HCT116 (cell line): ENCODE results near the gene PRSS33. TPM values are rescaled to one million over a fixed set of nuclear protein-coding genes. Genes with fewer than 3 reads are reported as not detected.

Experiments used
- ATAC-seq: fragments of 200-7000 bp; cut with Tn5 transposase; 2 replicates; pipeline ENCODE4 v1.9.1; 2020; ENCODE audit warnings: mild to moderate bottlenecking, moderate library complexity
- BruUV-seq: library from RNA; stranded (reverse); fragments of 400-500 nt; replicated peaks from 2 replicates; lab custom pipeline; 2021; lab: Mats Ljungman, UMichigan
- CTCF ChIA-PET: fragments of 300-600 bp; sonication (Branson Sonifier 250); formaldehyde crosslinking; loops from one replicate; lab custom pipeline; 2021; ENCODE audit warnings: antibody characterized with exemption; lab: Charles Lee
- POLR2A ChIA-PET: fragments of 300-600, 350-600 bp; sonication (Branson Sonifier 250); formaldehyde crosslinking; loops from one replicate; lab custom pipeline; 2021; ENCODE audit warnings: antibody characterized with exemption; lab: Charles Lee
- RAD21 ChIA-PET, 2 experiments: fragments of 300-600 bp; sonication (Branson Sonifier 250); formaldehyde crosslinking; loops; one replicate each; lab custom pipeline; 2023; ENCODE audit warnings: low total read pairs in 2 of 2; ENCODE audit not compliant: uncharacterized antibody in 2 of 2, unreplicated experiment in 2 of 2, low non-redundant PET in 1 of 2; lab: Charles Lee
- DNase-seq: peaks from one replicate; pipeline ENCODE4 v3.0.0-alpha.2; 2010; ENCODE audit warnings: low read depth, low spot score
- H2AFZ ChIP-seq: fragments of 200-600 bp; shearing (Covaris generic), sonication (generic); 2 replicates; pipeline ENCODE4 v1.6.1; 2017; ENCODE audit warnings: low read depth, mixed run types, mixed read lengths, antibody characterized with exemption, low read length; ENCODE audit not compliant: poor library complexity, severe bottlenecking
- H3K27ac ChIP-seq: 2 replicates; pipeline ENCODE4 v1.5.1; 2012; ENCODE audit warnings: low read depth, low read length
- H3K27me3 ChIP-seq: fragments of 200-600 bp; sonication (generic); 2 replicates; pipeline ENCODE4 v1.6.1; 2016; ENCODE audit warnings: mixed run types, low read length, mixed read lengths; ENCODE audit not compliant: insufficient read depth
- H3K36me3 ChIP-seq, 2 experiments: fragments of 200-500 bp in 1 of 2; fragments of 200-600 bp in 1 of 2; sonication (Bioruptor generic) in 1 of 2; sonication (generic) in 1 of 2; 2 replicates each; pipeline versions ENCODE4 v1.5.1 to v1.6.1; 2014 to 2016; ENCODE audit warnings: low read length in 2 of 2, inconsistent platforms in 1 of 2, mixed read lengths in 1 of 2, mixed run types in 1 of 2; ENCODE audit not compliant: insufficient read depth in 2 of 2, control insufficient read depth in 1 of 2
- H3K4me1 ChIP-seq, 2 experiments: fragments of 200-600 bp in 1 of 2; sonication (generic) in 1 of 2; 2 replicates each; pipeline versions ENCODE4 v1.5.1 to v1.6.1; 2012 to 2017; ENCODE audit warnings: low read length in 2 of 2, inconsistent platforms in 1 of 2, mild to moderate bottlenecking in 1 of 2, mixed read lengths in 1 of 2, mixed run types in 1 of 2, moderate library complexity in 1 of 2; ENCODE audit not compliant: insufficient read depth in 2 of 2, control insufficient read depth in 1 of 2
- H3K4me2 ChIP-seq: fragments of 200-600 bp; sonication (generic); 2 replicates; pipeline ENCODE4 v1.6.1; 2017; ENCODE audit warnings: mixed run types, low read length, mixed read lengths
- H3K4me3 ChIP-seq, 2 experiments: fragments of 200-600 bp in 1 of 2; sonication (generic) in 1 of 2; replicated peaks in 1 of 2; 2 replicates each; pipeline ENCODE4 v1.5.1; 2011 to 2016; ENCODE audit warnings: low read length in 2 of 2, control low read depth in 1 of 2, low read depth in 1 of 2, mild to moderate bottlenecking in 1 of 2, mixed read lengths in 1 of 2, mixed run types in 1 of 2
- H3K79me2 ChIP-seq: fragments of 200-600 bp; sonication (generic); 2 replicates; pipeline ENCODE4 v1.6.1; 2017; ENCODE audit warnings: mild to moderate bottlenecking, mixed run types, low read length, moderate library complexity, mixed read lengths; ENCODE audit not compliant: insufficient read depth
- H3K9ac ChIP-seq: fragments of 200-600 bp; sonication (generic); 2 replicates; pipeline ENCODE4 v1.6.1; 2016; ENCODE audit warnings: low read length, mixed read lengths
- H3K9me2 ChIP-seq: fragments of 200-600 bp; sonication (generic), shearing (Covaris generic); 2 replicates; pipeline ENCODE4 v1.6.1; 2017; ENCODE audit warnings: mixed run types, mild to moderate bottlenecking, moderate library complexity; ENCODE audit not compliant: insufficient read depth
- H3K9me3 ChIP-seq, 2 experiments: fragments of 200-500 bp in 1 of 2; fragments of 200-600 bp in 1 of 2; sonication (Bioruptor generic) in 1 of 2; sonication (generic) in 1 of 2; 2 replicates each; pipeline ENCODE4 v1.6.1; 2014 to 2017; ENCODE audit warnings: low read length in 2 of 2, mixed read lengths in 2 of 2, inconsistent platforms in 1 of 2, low read depth in 1 of 2, mild to moderate bottlenecking in 1 of 2, mixed run types in 1 of 2, moderate library complexity in 1 of 2; ENCODE audit not compliant: control insufficient read depth in 1 of 2, insufficient read depth in 1 of 2
- H4K20me1 ChIP-seq: fragments of 200-600 bp; sonication (generic), shearing (Covaris generic); 2 replicates; pipeline ENCODE4 v1.6.1; 2017; ENCODE audit warnings: mixed run types, mild to moderate bottlenecking, moderate library complexity; ENCODE audit not compliant: insufficient read depth
- CBX3 ChIP-seq: IDR thresholded peaks from 2 replicates; pipeline ENCODE4 v1.6.1; 2012; ENCODE audit warnings: low read depth
- CEBPB ChIP-seq: IDR thresholded peaks from 2 replicates; pipeline ENCODE4 v1.6.1; 2012; ENCODE audit warnings: low read depth
- EGR1 ChIP-seq: IDR thresholded peaks from 2 replicates; pipeline ENCODE4 v1.6.1; 2012; ENCODE audit warnings: low read depth
- ELF1 ChIP-seq: IDR thresholded peaks from 2 replicates; pipeline ENCODE4 v1.6.1; 2012; ENCODE audit warnings: low read depth, borderline replicate concordance
- EZH2phosphoT487 ChIP-seq: fragments of 200-600 bp; IDR thresholded peaks from 2 replicates; pipeline ENCODE4 v1.6.1; 2018; ENCODE audit warnings: antibody characterized with exemption, borderline replicate concordance
- FOSL1 ChIP-seq: IDR thresholded peaks from 2 replicates; pipeline ENCODE4 v1.6.1; 2012; ENCODE audit warnings: low read depth
- JUND ChIP-seq: IDR thresholded peaks from 2 replicates; pipeline ENCODE4 v1.6.1; 2012
- POLR2A ChIP-seq: IDR thresholded peaks from 2 replicates; pipeline ENCODE4 v1.7.0; 2011; ENCODE audit warnings: borderline replicate concordance; ENCODE audit not compliant: insufficient read depth, insufficient read length; ENCODE audit errors: extremely low read depth
- RAD21 ChIP-seq: IDR thresholded peaks from 2 replicates; pipeline ENCODE4 v1.6.1; 2012; ENCODE audit warnings: low read depth, mild to moderate bottlenecking
- SIN3A ChIP-seq: IDR thresholded peaks from 2 replicates; pipeline ENCODE4 v1.6.1; 2012; ENCODE audit warnings: low read depth
- SP1 ChIP-seq: IDR thresholded peaks from 2 replicates; pipeline ENCODE4 v1.6.1; 2012; ENCODE audit warnings: low read depth
- SRF ChIP-seq: IDR thresholded peaks from 2 replicates; pipeline ENCODE4 v1.6.1; 2012; ENCODE audit warnings: low read depth
- TCF7L2 ChIP-seq: IDR thresholded peaks from 2 replicates; pipeline ENCODE4 v1.7.0; 2011; ENCODE audit warnings: borderline replicate concordance, inconsistent platforms; ENCODE audit not compliant: insufficient read depth, insufficient read length; ENCODE audit errors: extremely low read depth
- ZFX ChIP-seq: fragments of 450-650 bp; IDR thresholded peaks from 2 replicates; pipeline ENCODE4 v1.6.1; 2017
- ZNF274 ChIP-seq: fragments of 200-500 bp; sonication (Bioruptor generic); IDR thresholded peaks from 2 replicates; pipeline ENCODE4 v1.6.1; 2014; ENCODE audit warnings: mild to moderate bottlenecking, low read depth, low read length, inconsistent platforms
- intact Hi-C: fragments of 100-400 bp; cut with micrococcal nuclease; formaldehyde crosslinking; loops from 2 replicates; pipeline ENCODE4 v1.10.0; 2022
- total RNA-seq: library from RNA; stranded (reverse); gene quantifications from one replicate; pipeline ENCODE4 v1.2.1, GENCODE V29; 2021; ENCODE audit not compliant: unreplicated experiment
- TF ChIP-seq, protein P1 (sequence below): IDR thresholded peaks from 2 replicates; pipeline ENCODE4 v1.6.1; 2012
- TF ChIP-seq, protein P2 (sequence below): IDR thresholded peaks from 2 replicates; pipeline ENCODE4 v1.6.1; 2012; ENCODE audit warnings: low read depth
- TF ChIP-seq, protein P3 (sequence below): IDR thresholded peaks from 2 replicates; pipeline ENCODE4 v1.6.1; 2012
- TF ChIP-seq, protein P4 (sequence below), 3 experiments: fragments of 200-600 bp in 1 of 3; sonication (generic) in 1 of 3; IDR thresholded peaks in 2 of 3; conservative IDR thresholded peaks in 1 of 3; 2 replicates each; pipeline ENCODE4 v1.5.1; 2012 to 2017; ENCODE audit warnings: low read depth in 2 of 3, low read length in 2 of 3, antibody characterized with exemption in 1 of 3, borderline replicate concordance in 1 of 3, control low read depth in 1 of 3, mild to moderate bottlenecking in 1 of 3, mixed read lengths in 1 of 3, mixed run types in 1 of 3, moderate library complexity in 1 of 3; ENCODE audit not compliant: insufficient read depth in 1 of 3

PRSS33 gene
- total RNA-seq, 1 experiment from 2014 or later: not detected

DNA sequence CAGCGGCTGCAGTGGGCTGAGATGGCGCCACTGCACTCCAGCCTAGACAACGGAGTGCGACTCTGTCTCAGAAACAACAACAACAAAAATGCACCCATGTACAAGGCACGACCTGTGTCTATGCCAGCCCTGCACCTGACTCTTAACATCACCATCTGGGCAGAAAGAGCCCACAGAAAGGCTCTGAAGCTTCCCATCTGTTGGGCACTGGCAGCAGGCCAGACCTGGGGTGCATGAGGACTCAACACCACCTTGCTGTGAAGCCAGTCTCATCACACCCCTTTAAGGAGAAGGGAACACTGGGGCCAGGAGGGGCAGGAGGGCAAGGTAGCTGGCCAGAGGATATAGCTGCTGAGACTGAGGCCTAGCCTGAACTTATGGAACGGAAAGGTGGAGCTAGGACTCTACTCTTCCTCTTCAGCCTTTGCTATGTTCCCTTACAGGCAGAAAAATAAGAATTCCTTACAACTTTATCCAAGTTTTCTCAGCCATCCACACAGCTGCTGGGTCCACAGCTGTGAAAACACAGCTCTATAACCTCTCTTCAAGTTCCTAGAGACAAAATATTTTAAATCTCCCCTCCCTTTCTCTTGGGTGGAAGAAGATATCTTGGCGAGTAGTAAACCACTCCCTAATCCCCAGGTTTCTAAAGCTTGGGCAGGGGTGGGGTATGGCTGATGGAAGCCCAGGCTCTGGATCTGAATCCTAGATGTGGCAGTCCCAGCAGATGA is 13.0 kb downstream of the PRSS33 start (continued):
- TF ChIP-seq, protein P1, sequence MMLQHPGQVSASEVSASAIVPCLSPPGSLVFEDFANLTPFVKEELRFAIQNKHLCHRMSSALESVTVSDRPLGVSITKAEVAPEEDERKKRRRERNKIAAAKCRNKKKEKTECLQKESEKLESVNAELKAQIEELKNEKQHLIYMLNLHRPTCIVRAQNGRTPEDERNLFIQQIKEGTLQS: no peak
- TF ChIP-seq, protein P2, sequence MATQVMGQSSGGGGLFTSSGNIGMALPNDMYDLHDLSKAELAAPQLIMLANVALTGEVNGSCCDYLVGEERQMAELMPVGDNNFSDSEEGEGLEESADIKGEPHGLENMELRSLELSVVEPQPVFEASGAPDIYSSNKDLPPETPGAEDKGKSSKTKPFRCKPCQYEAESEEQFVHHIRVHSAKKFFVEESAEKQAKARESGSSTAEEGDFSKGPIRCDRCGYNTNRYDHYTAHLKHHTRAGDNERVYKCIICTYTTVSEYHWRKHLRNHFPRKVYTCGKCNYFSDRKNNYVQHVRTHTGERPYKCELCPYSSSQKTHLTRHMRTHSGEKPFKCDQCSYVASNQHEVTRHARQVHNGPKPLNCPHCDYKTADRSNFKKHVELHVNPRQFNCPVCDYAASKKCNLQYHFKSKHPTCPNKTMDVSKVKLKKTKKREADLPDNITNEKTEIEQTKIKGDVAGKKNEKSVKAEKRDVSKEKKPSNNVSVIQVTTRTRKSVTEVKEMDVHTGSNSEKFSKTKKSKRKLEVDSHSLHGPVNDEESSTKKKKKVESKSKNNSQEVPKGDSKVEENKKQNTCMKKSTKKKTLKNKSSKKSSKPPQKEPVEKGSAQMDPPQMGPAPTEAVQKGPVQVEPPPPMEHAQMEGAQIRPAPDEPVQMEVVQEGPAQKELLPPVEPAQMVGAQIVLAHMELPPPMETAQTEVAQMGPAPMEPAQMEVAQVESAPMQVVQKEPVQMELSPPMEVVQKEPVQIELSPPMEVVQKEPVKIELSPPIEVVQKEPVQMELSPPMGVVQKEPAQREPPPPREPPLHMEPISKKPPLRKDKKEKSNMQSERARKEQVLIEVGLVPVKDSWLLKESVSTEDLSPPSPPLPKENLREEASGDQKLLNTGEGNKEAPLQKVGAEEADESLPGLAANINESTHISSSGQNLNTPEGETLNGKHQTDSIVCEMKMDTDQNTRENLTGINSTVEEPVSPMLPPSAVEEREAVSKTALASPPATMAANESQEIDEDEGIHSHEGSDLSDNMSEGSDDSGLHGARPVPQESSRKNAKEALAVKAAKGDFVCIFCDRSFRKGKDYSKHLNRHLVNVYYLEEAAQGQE: no peak
- TF ChIP-seq EGR1: no peak
- no peak for TF ChIP-seq SIN3A

DNA sequence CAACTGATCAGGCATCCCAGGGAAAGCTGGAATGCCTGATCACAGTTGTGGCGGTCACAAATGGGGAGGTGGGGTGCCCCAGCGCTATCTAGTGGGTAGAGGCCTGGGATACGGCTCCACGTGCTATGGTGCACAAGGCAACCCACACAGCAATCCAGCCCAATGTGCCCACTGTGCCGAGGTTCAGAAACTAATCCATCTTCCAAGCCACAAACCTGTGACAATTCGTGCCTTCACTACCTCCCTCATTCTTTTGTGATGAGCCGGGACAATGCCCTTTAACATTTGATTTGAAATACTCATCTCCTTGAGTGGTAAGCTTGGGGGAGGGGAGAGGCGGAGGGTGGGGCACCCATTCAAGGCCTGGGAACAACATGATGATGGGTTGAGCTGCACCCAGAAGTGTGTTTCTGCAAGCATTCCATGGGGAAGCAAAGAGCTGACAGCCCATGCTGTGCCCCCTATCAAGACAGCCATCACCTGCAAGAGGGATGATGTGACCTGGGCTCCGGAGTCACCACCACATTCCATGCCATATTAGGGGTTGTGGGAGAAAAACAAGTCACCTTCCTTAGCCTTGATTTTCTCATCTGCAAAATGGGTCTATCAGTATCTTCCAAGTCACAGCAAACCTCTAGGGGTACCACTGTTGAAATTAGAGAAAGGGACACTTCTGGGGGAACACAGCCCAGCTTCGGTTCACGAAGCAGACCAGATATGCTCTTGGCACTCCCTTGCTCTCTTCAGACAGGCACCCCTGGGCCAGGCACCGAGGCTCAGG is 14.0 kb downstream of the PRSS33 start:
- Histone ChIP-seq H3K27ac (no peak overlapping the region), H4K20me1 (no peaks in the 10 kb centered on the region; the same call in 1 of the 2 replicates), H3K36me3 (peaks cover 27 to 55% of the 10 kb centered on the region in 2 experiments), H3K4me2 (peak overlapping the region; percentile 11; the same call in 1 of the 2 replicates), H3K4me1 (peaks cover 5 to 49% of the 10 kb centered on the region in 2 experiments; a peak in 3 of 4 replicates), H3K4me3 (no peak overlapping the region), H3K79me2 (peaks cover 83% of the 10 kb centered on the region), H3K9me2 (no peaks in the 10 kb centered on the region), H3K9me3 (no peaks in the 10 kb centered on the region), H3K27me3 (no peaks in the 10 kb centered on the region), H2AFZ (no peak overlapping the region), H3K9ac (no peak overlapping the region)
- DNase-seq (no peak), ATAC-seq (no peak)
- RAD21 ChIA-PET: no interaction called here
- BruUV-seq: no TSS peak
- intact Hi-C loops: no loop called here
- POLR2A ChIA-PET: no interaction called here
- CTCF ChIA-PET: no interaction called here
- TF ChIP-seq CEBPB: no peak
- no peak for TF ChIP-seq ZNF274
- TF ChIP-seq, protein P3, sequence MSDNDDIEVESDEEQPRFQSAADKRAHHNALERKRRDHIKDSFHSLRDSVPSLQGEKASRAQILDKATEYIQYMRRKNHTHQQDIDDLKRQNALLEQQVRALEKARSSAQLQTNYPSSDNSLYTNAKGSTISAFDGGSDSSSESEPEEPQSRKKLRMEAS: no peak
- no peak for TF ChIP-seq SRF
- TF ChIP-seq, protein P4, sequence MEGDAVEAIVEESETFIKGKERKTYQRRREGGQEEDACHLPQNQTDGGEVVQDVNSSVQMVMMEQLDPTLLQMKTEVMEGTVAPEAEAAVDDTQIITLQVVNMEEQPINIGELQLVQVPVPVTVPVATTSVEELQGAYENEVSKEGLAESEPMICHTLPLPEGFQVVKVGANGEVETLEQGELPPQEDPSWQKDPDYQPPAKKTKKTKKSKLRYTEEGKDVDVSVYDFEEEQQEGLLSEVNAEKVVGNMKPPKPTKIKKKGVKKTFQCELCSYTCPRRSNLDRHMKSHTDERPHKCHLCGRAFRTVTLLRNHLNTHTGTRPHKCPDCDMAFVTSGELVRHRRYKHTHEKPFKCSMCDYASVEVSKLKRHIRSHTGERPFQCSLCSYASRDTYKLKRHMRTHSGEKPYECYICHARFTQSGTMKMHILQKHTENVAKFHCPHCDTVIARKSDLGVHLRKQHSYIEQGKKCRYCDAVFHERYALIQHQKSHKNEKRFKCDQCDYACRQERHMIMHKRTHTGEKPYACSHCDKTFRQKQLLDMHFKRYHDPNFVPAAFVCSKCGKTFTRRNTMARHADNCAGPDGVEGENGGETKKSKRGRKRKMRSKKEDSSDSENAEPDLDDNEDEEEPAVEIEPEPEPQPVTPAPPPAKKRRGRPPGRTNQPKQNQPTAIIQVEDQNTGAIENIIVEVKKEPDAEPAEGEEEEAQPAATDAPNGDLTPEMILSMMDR (IDR thresholded peaks at IDR 0.05 in 2 of 3, conservative IDR thresholded peaks at IDR 0.05 in 1 of 3; ENCODE audit: borderline replicate concordance in 1 of 3, insufficient read depth in 1 of 3, low read depth in 2 of 3, low read length in 2 of 3): no peak
- TF ChIP-seq EZH2phosphoT487: no peak
- TF ChIP-seq ELF1: no peak
- no peak for TF ChIP-seq POLR2A
- no peak for TF ChIP-seq EGR1
- TF ChIP-seq RAD21: no peak
- no peak for TF ChIP-seq ZFX
- TF ChIP-seq FOSL1: no peak
- no peak for TF ChIP-seq SP1
- TF ChIP-seq, protein P1: no peak
- TF ChIP-seq CBX3: no peak
- TF ChIP-seq TCF7L2: no peak
- no peak for TF ChIP-seq JUND
